Measurements from ENCODE around the gene FAM221A.

FAM221A gene

DNA sequence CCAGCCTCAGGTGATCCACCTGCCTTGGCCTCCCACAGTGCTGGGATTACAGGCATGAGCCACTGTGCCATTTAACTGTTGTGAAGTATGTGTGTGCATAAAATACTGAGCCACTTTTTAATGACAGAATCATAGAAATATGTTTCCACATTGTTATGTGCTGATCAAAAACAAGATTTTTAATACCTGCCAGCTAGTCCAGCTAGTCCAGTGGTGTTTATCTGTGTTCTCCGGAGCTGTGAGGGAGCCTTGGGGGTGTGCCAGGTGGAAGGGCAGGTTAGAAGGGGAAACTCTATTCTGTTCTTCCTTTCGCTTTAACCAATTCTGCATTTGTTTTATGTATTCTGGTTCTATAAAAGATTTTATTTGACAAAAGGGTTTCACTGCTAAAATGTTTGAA, 7.0 kb downstream of the FAM221A start:
- TF ChIP-seq, protein P1, sequence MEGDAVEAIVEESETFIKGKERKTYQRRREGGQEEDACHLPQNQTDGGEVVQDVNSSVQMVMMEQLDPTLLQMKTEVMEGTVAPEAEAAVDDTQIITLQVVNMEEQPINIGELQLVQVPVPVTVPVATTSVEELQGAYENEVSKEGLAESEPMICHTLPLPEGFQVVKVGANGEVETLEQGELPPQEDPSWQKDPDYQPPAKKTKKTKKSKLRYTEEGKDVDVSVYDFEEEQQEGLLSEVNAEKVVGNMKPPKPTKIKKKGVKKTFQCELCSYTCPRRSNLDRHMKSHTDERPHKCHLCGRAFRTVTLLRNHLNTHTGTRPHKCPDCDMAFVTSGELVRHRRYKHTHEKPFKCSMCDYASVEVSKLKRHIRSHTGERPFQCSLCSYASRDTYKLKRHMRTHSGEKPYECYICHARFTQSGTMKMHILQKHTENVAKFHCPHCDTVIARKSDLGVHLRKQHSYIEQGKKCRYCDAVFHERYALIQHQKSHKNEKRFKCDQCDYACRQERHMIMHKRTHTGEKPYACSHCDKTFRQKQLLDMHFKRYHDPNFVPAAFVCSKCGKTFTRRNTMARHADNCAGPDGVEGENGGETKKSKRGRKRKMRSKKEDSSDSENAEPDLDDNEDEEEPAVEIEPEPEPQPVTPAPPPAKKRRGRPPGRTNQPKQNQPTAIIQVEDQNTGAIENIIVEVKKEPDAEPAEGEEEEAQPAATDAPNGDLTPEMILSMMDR (IDR thresholded peaks at IDR 0.05), result no peak

DNA sequence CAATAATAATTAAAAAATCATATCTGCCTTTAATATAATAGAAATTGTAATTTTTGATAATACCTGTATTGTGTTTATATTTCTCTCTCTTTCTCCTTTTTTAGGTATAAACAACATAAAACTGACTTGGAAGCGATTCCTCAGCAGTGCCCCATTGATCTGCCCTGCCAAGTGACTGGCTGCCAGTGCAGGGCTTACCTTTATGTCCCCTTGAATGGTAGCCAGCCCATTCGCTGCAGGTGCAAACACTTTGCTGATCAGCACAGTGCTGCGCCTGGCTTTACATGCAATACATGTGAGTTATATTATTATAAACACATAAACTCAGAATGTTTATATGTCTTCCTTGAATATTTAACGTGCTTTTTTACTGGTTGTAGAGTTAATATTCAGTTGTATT, 9.2 kb downstream of the FAM221A start:
- TF ChIP-seq, protein P1 (IDR thresholded peaks at IDR 0.05), result no peak

DNA sequence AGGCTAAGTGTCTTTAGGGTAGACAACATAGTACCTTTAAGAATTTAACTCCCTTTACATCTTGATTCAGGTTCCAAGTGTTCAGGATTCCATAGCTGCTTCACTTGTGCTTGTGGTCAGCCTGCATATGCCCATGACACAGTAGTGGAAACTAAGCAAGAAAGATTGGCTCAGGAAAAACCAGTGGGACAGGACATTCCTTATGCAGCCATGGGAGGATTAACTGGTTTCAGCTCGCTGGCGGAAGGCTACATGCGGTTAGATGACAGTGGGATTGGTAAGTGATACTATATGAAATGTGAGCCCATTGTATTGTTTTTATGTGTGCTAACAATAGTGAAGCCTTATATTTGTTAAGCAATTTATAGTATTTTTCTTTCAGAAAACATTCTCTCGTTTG, 11.3 kb downstream of the FAM221A start:
- TF ChIP-seq, protein P1 (IDR thresholded peaks at IDR 0.05), result no peak

DNA sequence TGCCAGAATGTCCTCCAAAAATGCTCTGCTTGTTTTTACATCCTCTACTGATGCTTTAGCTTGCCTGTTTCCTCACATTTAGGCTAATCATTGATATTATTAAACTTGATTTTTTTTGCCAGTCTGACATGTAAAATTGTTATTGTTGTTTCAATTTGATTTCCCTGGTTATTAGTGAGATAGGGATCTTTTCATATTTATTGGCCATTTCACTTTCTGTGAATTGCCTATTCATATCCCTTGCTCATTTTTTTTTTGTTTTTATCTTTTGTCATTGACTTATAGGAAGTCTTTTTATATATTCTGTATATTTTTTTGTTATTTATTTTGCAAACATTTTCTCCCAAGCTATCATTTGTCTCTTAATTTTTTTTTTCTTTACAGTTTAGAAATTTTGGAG, 13.2 kb downstream of the FAM221A start:
- TF ChIP-seq, protein P1 (IDR thresholded peaks at IDR 0.05), result no peak

DNA sequence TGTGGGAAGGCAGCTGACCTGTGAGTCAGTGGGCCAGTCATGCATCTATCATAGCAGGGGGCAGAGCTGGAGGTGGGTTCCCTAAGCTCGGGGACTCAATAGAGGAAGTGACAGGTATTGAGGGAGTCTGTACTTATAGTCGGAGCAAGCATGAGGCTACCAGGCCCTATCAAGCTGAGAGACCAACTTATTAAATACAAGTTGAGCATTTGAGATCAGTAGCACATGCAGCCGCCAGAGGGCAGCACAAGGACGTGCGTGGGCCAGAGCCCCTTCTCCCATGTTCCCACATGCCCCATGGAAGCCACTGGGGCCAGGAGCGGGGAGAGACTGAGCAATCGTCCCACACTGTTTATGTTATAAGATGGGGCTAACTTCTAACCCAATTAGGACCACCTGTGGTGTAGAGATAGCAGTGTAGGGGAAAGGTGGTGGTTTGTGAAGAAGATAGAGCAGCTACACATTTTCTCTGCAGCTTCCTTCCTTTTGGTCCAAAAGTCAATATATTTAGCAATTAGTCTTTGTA, 17.0 kb downstream of the FAM221A start:
- TF ChIP-seq, protein P1 (IDR thresholded peaks at IDR 0.05), result peak; percentile 80

DNA sequence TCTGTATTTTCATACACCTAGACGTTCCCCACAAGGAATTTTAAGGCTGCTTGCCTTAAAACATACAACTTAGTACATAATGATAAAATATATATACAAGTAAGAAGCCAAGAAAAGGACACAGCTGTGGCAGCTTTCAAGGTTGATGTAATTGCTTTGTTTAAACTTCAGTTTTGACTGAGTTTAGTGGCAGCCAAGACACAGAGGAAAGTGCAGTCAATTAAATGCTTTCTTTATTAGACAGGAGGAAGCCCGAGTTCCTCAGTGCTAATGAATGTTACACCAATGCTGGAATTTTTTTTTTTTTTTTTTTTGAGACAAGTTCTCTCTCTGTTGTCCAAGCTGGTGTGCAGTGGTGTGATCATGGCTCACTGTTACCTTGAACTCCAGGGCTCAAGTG, 18.8 kb downstream of the FAM221A start:
- TF ChIP-seq, protein P1 (IDR thresholded peaks at IDR 0.05), result no peak

DNA sequence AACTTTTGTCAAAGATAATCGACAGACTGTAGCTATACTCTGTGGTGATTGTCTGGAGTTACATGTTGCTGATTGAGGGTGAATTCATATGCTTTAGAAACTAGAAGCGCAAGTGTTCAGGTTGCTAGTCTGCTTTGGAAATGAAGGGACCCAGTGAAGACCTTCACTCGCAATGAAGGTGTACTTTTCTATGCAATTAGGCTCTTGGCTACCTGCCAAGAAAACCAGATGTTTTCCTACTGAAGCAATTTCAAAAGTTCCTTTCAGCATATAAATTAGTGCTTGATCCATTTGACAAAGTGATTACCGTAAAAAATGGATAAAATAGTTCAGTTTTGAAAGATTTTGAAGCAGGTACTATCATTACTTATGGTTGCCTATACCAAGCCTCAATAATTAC, 20.0 kb downstream of the FAM221A start:
- TF ChIP-seq, protein P1 (IDR thresholded peaks at IDR 0.05), result no peak
